ENCODE results near the gene GUCY1B1.

The GUCY1B1 gene

DNA sequence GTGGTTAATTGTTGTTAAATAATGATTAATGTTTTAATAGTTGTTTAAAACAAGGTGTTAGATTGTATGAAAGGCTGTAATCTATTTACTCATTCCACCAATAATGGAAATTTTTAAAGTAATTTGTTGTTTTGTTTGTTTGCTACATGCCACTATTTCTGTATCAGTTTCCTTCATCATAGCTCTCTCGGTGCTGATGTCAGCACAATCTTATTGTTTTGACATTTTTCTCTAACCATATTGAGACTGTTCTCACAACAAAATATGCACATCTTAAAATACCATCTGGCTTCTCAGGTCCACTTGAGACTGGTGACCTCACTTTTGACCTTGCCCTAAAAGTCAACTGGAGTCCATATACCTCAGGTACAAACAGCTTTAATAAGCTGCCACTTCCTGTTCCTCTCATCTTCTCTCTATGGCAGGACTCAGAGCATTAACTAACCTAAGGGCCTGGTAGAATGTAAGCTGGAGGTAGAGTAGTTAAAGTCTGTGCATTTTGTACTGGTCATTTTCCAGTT is 1.0 kb upstream of the GUCY1B1 start:
- no peak for DNase-seq (ENCODE audit: extremely low spot score)
- POLR2A ChIA-PET: no interaction called here
- TF ChIP-seq, protein P1, sequence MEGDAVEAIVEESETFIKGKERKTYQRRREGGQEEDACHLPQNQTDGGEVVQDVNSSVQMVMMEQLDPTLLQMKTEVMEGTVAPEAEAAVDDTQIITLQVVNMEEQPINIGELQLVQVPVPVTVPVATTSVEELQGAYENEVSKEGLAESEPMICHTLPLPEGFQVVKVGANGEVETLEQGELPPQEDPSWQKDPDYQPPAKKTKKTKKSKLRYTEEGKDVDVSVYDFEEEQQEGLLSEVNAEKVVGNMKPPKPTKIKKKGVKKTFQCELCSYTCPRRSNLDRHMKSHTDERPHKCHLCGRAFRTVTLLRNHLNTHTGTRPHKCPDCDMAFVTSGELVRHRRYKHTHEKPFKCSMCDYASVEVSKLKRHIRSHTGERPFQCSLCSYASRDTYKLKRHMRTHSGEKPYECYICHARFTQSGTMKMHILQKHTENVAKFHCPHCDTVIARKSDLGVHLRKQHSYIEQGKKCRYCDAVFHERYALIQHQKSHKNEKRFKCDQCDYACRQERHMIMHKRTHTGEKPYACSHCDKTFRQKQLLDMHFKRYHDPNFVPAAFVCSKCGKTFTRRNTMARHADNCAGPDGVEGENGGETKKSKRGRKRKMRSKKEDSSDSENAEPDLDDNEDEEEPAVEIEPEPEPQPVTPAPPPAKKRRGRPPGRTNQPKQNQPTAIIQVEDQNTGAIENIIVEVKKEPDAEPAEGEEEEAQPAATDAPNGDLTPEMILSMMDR (IDR thresholded peaks at IDR 0.05; ENCODE audit: control extremely low read depth, extremely low read depth, low read depth, missing control alignments): no peak
- CTCF ChIA-PET: interaction anchor here (1.0 to 3.3 kb wide), 7 partner anchors 9 to 314 kb away, joined by 3 to 28 read pairs (median 3); no protein-coding TSS in a partner anchor

DNA sequence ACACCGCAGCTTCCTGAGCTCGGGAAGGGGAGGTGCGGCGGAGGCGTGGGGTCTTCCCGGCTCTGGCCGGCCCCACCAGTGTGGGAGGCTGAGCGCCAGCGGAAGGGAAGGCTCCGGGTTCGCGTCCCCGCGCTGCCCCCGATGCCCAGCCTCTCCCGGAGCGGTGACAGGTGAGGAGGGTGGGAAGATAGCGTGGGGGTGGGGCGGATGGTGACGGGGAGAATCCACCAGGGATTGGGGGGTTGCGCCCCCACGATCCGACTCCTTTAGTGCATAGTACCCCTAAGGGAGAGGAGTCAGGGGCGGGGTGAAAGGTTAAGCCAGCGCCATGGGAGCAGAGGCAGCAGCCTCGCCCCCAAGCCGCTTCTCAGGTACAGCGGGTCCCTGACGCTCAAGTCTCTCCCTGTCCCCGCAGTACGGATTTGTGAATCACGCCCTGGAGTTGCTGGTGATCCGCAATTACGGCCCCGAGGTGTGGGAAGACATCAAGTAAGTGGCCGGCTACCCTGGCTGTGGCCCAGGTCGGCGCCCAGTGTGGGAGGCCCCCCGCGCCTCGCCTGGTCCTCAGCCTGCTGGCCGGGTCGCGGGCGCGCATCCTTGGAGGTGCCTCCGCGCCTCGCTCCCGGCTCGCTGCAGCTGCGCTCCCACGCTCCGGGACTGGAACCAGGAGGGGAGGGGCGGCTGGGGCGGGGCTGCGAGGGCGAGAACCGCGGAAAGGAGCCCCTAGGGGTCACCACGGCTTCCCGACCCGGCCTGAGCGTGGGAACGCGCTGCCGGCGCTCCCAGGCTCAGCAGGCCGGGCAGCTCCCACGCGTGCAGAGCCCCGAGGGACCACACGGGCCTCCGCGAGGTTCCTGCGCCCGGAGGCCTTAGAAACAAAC is 791 bp downstream of the GUCY1B1 start:
- DNase-seq (ENCODE audit: extremely low spot score): peak; percentile 73
- POLR2A ChIA-PET: no interaction called here
- CTCF ChIA-PET: interaction anchor here (1.1 to 3.3 kb wide), 5 partner anchors 13 to 316 kb away, joined by 3 to 28 read pairs (median 4); no protein-coding TSS in a partner anchor
- TF ChIP-seq, protein P1 (IDR thresholded peaks at IDR 0.05; ENCODE audit: control extremely low read depth, extremely low read depth, low read depth, missing control alignments): no peak

DNA sequence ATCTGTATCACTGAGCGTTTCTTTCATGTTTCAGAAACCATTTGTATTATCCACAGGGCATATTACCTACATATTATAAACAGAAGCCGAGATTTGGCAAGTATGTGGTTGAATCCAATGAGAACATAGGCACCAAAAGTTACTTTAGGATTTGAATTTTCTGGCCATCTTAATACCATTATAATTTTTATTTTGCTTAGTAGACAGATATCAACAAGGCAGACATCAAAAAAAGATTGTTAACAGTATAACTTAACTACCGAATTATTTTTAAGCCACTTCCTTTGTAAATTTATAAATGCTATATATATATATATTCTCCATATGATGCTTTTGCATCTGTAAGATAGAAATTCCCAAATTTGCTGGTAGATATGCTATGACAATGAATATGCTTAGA is 2.2 kb downstream of the GUCY1B1 start:
- ChIA-PET POLR2A (no interaction called here), CTCF (no interaction called here)
- TF ChIP-seq, protein P1 (IDR thresholded peaks at IDR 0.05; ENCODE audit: control extremely low read depth, extremely low read depth, low read depth, missing control alignments): no peak
- DNase-seq (ENCODE audit: extremely low spot score): no peak

DNA sequence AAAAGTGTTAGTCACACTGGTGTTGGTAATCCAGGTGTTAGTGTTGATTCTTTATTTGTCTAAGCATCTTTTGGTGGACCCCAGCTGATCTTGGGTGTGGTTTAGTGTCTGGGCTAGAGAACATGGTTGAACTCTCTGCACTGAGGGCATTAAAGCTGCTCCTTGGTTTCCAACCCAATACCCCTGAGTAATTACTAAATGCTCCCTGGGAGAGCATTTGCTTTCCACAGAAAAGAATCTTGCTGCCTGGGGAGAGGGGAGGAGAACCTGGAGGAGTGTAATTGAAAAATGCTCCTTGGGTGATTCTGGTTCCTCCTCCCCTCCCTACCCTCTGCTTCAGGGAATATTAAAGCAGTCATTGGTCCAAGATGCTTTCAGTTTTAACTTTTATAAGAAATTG is 3.1 kb downstream of the GUCY1B1 start:
- ChIA-PET POLR2A (no interaction called here), CTCF (no interaction called here)
- TF ChIP-seq, protein P1 (IDR thresholded peaks at IDR 0.05; ENCODE audit: control extremely low read depth, extremely low read depth, low read depth, missing control alignments): no peak
- no peak for DNase-seq (ENCODE audit: extremely low spot score)

DNA sequence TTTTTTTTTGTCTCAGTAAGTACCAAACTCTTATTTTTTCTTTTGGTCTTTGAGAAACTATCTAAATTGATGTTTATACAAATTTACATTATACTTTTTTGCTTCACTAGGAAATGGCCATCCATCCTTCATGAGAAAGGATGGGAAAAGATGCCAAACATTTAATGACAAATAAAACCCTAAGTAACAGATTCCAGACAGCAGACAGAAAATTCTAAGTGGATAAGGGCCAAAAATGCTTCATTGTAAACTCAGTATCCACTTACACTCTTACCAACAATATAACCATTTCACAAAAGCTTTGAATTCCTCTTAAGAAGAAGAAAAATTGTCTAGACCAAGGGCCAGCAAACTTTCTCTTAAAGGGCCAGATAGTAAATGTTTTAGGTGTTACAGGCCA is 3.5 kb downstream of the GUCY1B1 start:
- POLR2A ChIA-PET: no interaction called here
- CTCF ChIA-PET: no interaction called here
- no peak for DNase-seq (ENCODE audit: extremely low spot score)
- TF ChIP-seq, protein P1 (IDR thresholded peaks at IDR 0.05; ENCODE audit: control extremely low read depth, extremely low read depth, low read depth, missing control alignments): no peak

DNA sequence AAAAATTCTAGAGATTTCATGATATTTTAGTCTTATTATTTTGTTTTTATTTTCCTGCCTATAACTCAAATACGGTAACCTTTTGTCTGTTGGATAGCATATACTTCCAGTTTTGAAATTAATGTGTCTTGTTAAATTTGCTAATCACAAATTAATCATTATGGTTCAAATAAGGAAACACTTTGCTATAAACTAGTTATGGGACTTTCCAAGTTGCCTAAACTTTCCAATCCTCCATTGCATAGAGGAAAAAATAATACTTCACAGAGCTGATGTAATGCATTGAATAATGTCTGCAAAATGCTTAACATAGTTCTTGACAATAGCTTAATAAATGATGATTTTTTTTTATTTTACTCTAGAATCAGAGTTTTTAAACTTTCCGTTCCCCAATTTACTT is 4.7 kb downstream of the GUCY1B1 start:
- ChIA-PET POLR2A (no interaction called here), CTCF (interaction anchor here (1.0 kb wide), 1 partner anchor 24 kb away, joined by 3 read pairs; no protein-coding TSS in a partner anchor)
- TF ChIP-seq, protein P1 (IDR thresholded peaks at IDR 0.05; ENCODE audit: control extremely low read depth, extremely low read depth, low read depth, missing control alignments): no peak
- DNase-seq (ENCODE audit: extremely low spot score): no peak

Measured in GM10248 (cell line).